H9 (cell line): ENCODE data around the gene TMEM234. TPM values are rescaled to one million over a fixed set of nuclear protein-coding genes. Genes with fewer than 3 reads are reported as not detected.
A peak's percentile ranks its signal among the peaks of the same experiment; 100 is the strongest.

Experiments
- DNase-seq: peaks from one replicate; pipeline ENCODE4 v3.0.0-alpha.2; 2017
- H2AFZ ChIP-seq: one replicate; pipeline ENCODE4 v1.6.1; 2013; ENCODE audit warnings: mild to moderate bottlenecking, low read length, control low read depth, moderate library complexity
- H2AK5ac ChIP-seq: 2 replicates; pipeline ENCODE4 v1.6.1; 2013; ENCODE audit warnings: low read length, control low read depth, mixed read lengths; ENCODE audit not compliant: insufficient read length
- H2BK120ac ChIP-seq: one replicate; pipeline ENCODE4 v1.6.1; 2013; ENCODE audit warnings: low read depth, mild to moderate bottlenecking, low read length, control low read depth, inconsistent platforms; ENCODE audit not compliant: poor library complexity, severe bottlenecking
- H2BK12ac ChIP-seq: 2 replicates; pipeline ENCODE4 v1.6.1; 2013; ENCODE audit warnings: low read length, control low read depth, mixed read lengths, low read depth; ENCODE audit not compliant: insufficient read length
- H2BK15ac ChIP-seq: 2 replicates; pipeline ENCODE4 v1.6.1; 2013; ENCODE audit warnings: low read depth, low read length, control low read depth
- H2BK20ac ChIP-seq: one replicate; pipeline ENCODE4 v1.6.1; 2013; ENCODE audit warnings: low read depth, mild to moderate bottlenecking, low read length, control low read depth, inconsistent platforms; ENCODE audit not compliant: poor library complexity, severe bottlenecking
- H2BK5ac ChIP-seq: 2 replicates; pipeline ENCODE4 v1.6.1; 2013; ENCODE audit warnings: low read length, control low read depth, mixed read lengths; ENCODE audit not compliant: insufficient read length
- H3K14ac ChIP-seq: 2 replicates; pipeline ENCODE4 v1.6.1; 2013; ENCODE audit warnings: low read length, control low read depth; ENCODE audit not compliant: insufficient read depth
- H3K18ac ChIP-seq: 2 replicates; pipeline ENCODE4 v1.6.1; 2013; ENCODE audit warnings: low read depth, mild to moderate bottlenecking, mixed read lengths, low read length, control low read depth; ENCODE audit not compliant: insufficient read length
- H3K23ac ChIP-seq: 2 replicates; pipeline ENCODE4 v1.6.1; 2013; ENCODE audit warnings: low read length, control low read depth, mixed read lengths, low read depth; ENCODE audit not compliant: insufficient read length
- H3K23me2 ChIP-seq: 2 replicates; pipeline ENCODE4 v1.6.1; 2013; ENCODE audit warnings: low read depth, mild to moderate bottlenecking, mixed read lengths, low read length, control low read depth; ENCODE audit not compliant: insufficient read length, poor library complexity, severe bottlenecking
- H3K27ac ChIP-seq: 2 replicates; pipeline ENCODE4 v1.5.1; 2013; ENCODE audit warnings: low read length, control low read depth, mixed read lengths, low read depth; ENCODE audit not compliant: insufficient read length
- H3K27me3 ChIP-seq: 2 replicates; pipeline ENCODE4 v1.6.1; 2013; ENCODE audit warnings: low read length, control low read depth, inconsistent platforms; ENCODE audit not compliant: insufficient read depth
- H3K4ac ChIP-seq: 2 replicates; pipeline ENCODE4 v1.6.1; 2013; ENCODE audit warnings: low read depth, mild to moderate bottlenecking, control low read depth, inconsistent platforms, low read length, moderate library complexity
- H3K4me1 ChIP-seq: 2 replicates; pipeline ENCODE4 v1.6.1; 2013; ENCODE audit warnings: low read length, control low read depth, inconsistent platforms; ENCODE audit not compliant: insufficient read depth
- H3K4me2 ChIP-seq: 2 replicates; pipeline ENCODE4 v1.6.1; 2013; ENCODE audit warnings: low read length, control low read depth, mixed read lengths; ENCODE audit not compliant: insufficient read length, insufficient read depth
- H3K56ac ChIP-seq: 2 replicates; pipeline ENCODE4 v1.6.1; 2013; ENCODE audit warnings: low read depth, mild to moderate bottlenecking, mixed read lengths, low read length, control low read depth; ENCODE audit not compliant: insufficient read length
- H3K79me1 ChIP-seq: 2 replicates; pipeline ENCODE4 v1.6.1; 2013; ENCODE audit warnings: low read depth, mild to moderate bottlenecking, moderate library complexity, low read length, control low read depth, inconsistent platforms; ENCODE audit not compliant: insufficient read depth, poor library complexity, severe bottlenecking
- H3K79me2 ChIP-seq: 2 replicates; pipeline ENCODE4 v1.6.1; 2013; ENCODE audit warnings: low read length, control low read depth, inconsistent platforms; ENCODE audit not compliant: insufficient read depth
- H3K9ac ChIP-seq: 2 replicates; pipeline ENCODE4 v1.6.1; 2013; ENCODE audit warnings: low read length, control low read depth, mixed read lengths; ENCODE audit not compliant: insufficient read length; ENCODE audit errors: extremely low read depth
- H3K9me3 ChIP-seq: one replicate; pipeline ENCODE4 v1.6.1; 2013; ENCODE audit warnings: low read depth, low read length, inconsistent platforms; ENCODE audit not compliant: control insufficient read depth
- H3T11ph ChIP-seq: one replicate; pipeline ENCODE4 v1.6.1; 2013; ENCODE audit warnings: mild to moderate bottlenecking, low read length, control low read depth, inconsistent platforms
- H4K20me1 ChIP-seq: one replicate; pipeline ENCODE4 v1.6.1; 2013; ENCODE audit not compliant: control insufficient read depth, insufficient read length, insufficient read depth
- H4K5ac ChIP-seq: 2 replicates; pipeline ENCODE4 v1.6.1; 2013; ENCODE audit warnings: low read depth, mild to moderate bottlenecking, mixed read lengths, low read length, control low read depth; ENCODE audit not compliant: insufficient read length
- H4K8ac ChIP-seq: replicated peaks from 2 replicates; pipeline ENCODE4 v1.6.1; 2013; ENCODE audit warnings: low read length, control low read depth, mixed read lengths, low read depth; ENCODE audit not compliant: insufficient read length
- H4K91ac ChIP-seq: 2 replicates; pipeline ENCODE4 v1.6.1; 2013; ENCODE audit warnings: low read depth, mild to moderate bottlenecking, moderate library complexity, mixed read lengths, low read length, control low read depth; ENCODE audit not compliant: insufficient read length
- H3K27ac Mint-ChIP-seq, 3 experiments: 2 replicates in 2 of 3; 3 replicates in 1 of 3; pipeline ENCODE4 v1.8.0; 2020 to 2021; ENCODE audit warnings: mixed read lengths in 3 of 3, mild to moderate bottlenecking in 1 of 3, moderate library complexity in 1 of 3
- H3K27me3 Mint-ChIP-seq: 2 replicates; pipeline ENCODE4 v1.8.0; 2021; ENCODE audit warnings: low read depth, mild to moderate bottlenecking, moderate library complexity, mixed read lengths
- H3K36me3 Mint-ChIP-seq, 3 experiments: 2 replicates in 2 of 3; 3 replicates in 1 of 3; pipeline ENCODE4 v1.8.0; 2020 to 2021; ENCODE audit warnings: low read depth in 3 of 3, mixed read lengths in 3 of 3; ENCODE audit not compliant: insufficient read depth in 1 of 3
- H3K4me1 Mint-ChIP-seq, 2 experiments: 2 replicates each; pipeline ENCODE4 v1.8.0; 2020; ENCODE audit warnings: mixed read lengths in 2 of 2
- H3K4me3 Mint-ChIP-seq, 2 experiments: 2 replicates in 1 of 2; 3 replicates in 1 of 2; pipeline ENCODE4 v1.8.0; 2020 to 2021; ENCODE audit warnings: mild to moderate bottlenecking in 2 of 2, mixed read lengths in 2 of 2, moderate library complexity in 1 of 2
- H3K9me3 Mint-ChIP-seq, 2 experiments: 2 replicates in 1 of 2; 3 replicates in 1 of 2; pipeline ENCODE4 v1.8.0; 2020; ENCODE audit warnings: mild to moderate bottlenecking in 2 of 2, mixed read lengths in 2 of 2, moderate library complexity in 1 of 2
- WGBS: extraction: QIAGEN DNeasy Blood & Tissue Kit; methylation state at CpG from one replicate; pipeline ENCODE4 v1.1.7; 2013; ENCODE audit warnings: missing lambda C conversion rate, low lambda C conversion rate, mixed read lengths; ENCODE audit not compliant: insufficient read length; ENCODE audit errors: extremely low coverage; 5-methylcytosine and 5-hydroxymethylcytosine counted together
- total RNA-seq: library from RNA; stranded (reverse); gene quantifications from 2 replicates; pipeline ENCODE4 v1.2.1, GENCODE V29; 2021
- TF ChIP-seq, protein P1 (sequence below): fragments of 200-600 bp; sonication (generic); conservative IDR thresholded peaks from 3 replicates; pipeline ENCODE4 v1.8.0; 2021; ENCODE audit warnings: antibody characterized with exemption, mild to moderate bottlenecking

The TMEM234 gene
- total RNA-seq, 1 experiment from 2014 or later = 19.7 TPM

- H2BK5ac ChIP-seq = no peak overlapping the region
These were observed 41.7 kb downstream of the TMEM234 start for GRCh38 chr1:32180186-32181060.

More at GRCh38 chr1:32180186-32181060, 41.7 kb downstream of the TMEM234 start:
- Histone ChIP-seq H3K23me2 (peaks cover 7% of the 10 kb centered on the region), H2AFZ (no peak overlapping the region), H4K91ac (no peak overlapping the region), H3K9ac (peak overlapping the region; percentile 64), H3K27me3 (no peaks in the 10 kb centered on the region), H3K14ac (peak overlapping the region; percentile 8; the same call in 1 of the 2 replicates), H3K4me1 (peaks cover 6% of the 10 kb centered on the region), H3K56ac (no peak overlapping the region), H3K79me2 (peaks cover 4% of the 10 kb centered on the region; the same call in 1 of the 2 replicates), H4K20me1 (no peaks in the 10 kb centered on the region), H3K27ac (no peak overlapping the region), H3K4me2 (peak overlapping the region; percentile 77), H3K23ac (no peak overlapping the region), H2AK5ac (no peak overlapping the region), H2BK20ac (no peak overlapping the region), H3T11ph (no peak overlapping the region), H3K79me1 (peaks cover 6% of the 10 kb centered on the region), H2BK12ac (no peak overlapping the region), H3K18ac (peak overlapping the region; percentile 20), H4K8ac (no peak overlapping the region), H2BK120ac (no peak overlapping the region), H4K5ac (no peak overlapping the region), H3K9me3 (no peaks in the 10 kb centered on the region), H2BK15ac (no peak overlapping the region), H3K4ac (no peak overlapping the region)
- H3K9me3 Mint-ChIP-seq = no peaks in the 10 kb centered on the region
- peaks cover 34 to 55% (median 45%) of the 10 kb centered on the region in 3 experiments for H3K36me3 Mint-ChIP-seq
- peaks cover 28 to 33% of the 10 kb centered on the region in 2 experiments for H3K4me1 Mint-ChIP-seq
- TF ChIP-seq, protein P1, sequence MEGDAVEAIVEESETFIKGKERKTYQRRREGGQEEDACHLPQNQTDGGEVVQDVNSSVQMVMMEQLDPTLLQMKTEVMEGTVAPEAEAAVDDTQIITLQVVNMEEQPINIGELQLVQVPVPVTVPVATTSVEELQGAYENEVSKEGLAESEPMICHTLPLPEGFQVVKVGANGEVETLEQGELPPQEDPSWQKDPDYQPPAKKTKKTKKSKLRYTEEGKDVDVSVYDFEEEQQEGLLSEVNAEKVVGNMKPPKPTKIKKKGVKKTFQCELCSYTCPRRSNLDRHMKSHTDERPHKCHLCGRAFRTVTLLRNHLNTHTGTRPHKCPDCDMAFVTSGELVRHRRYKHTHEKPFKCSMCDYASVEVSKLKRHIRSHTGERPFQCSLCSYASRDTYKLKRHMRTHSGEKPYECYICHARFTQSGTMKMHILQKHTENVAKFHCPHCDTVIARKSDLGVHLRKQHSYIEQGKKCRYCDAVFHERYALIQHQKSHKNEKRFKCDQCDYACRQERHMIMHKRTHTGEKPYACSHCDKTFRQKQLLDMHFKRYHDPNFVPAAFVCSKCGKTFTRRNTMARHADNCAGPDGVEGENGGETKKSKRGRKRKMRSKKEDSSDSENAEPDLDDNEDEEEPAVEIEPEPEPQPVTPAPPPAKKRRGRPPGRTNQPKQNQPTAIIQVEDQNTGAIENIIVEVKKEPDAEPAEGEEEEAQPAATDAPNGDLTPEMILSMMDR = no peak
- WGBS = no CpG with 5 or more reads among the region's 36 CpGs
- DNase-seq = peak; percentile 64
- H3K4me3 Mint-ChIP-seq = peak overlapping the region; percentile 92
- H3K27ac Mint-ChIP-seq = peak overlapping the region; percentile 93 to 98 (median 96)
- H3K27me3 Mint-ChIP-seq = no peaks in the 10 kb centered on the region
